NB4 (cell line): Measurements from ENCODE around the gene MYO15B.
"Not testable (repeated sequence)": the region's sequence is repeated elsewhere in the genome, so short reads cannot be mapped to it uniquely, and the experiment has no call there.

Experiments
- DNase-seq: peaks from one replicate; pipeline ENCODE4 v3.0.0; 2010; ENCODE audit warnings: low read depth
- H3K4me3 ChIP-seq: one replicate; pipeline ENCODE4 v1.5.1; 2011; ENCODE audit warnings: mild to moderate bottlenecking, low read depth, low read length, moderate library complexity
- MYC ChIP-seq: IDR thresholded peaks from 2 replicates; pipeline ENCODE4 v1.6.1; 2011; ENCODE audit warnings: low read depth, low read length
- POLR2A ChIP-seq: IDR thresholded peaks from 2 replicates; pipeline ENCODE4 v1.6.1; 2011; ENCODE audit warnings: mild to moderate bottlenecking; ENCODE audit not compliant: insufficient read length; ENCODE audit errors: extremely low read depth
- TF ChIP-seq, protein P1 (sequence below): IDR thresholded peaks from 2 replicates; pipeline ENCODE4 v1.6.1; 2011; ENCODE audit warnings: low read depth, low read length
- TF ChIP-seq, protein P2 (sequence below): IDR thresholded peaks from one replicate; pipeline ENCODE4 v1.5.1; 2012; ENCODE audit warnings: low read depth, low read length

MYO15B gene

DNA sequence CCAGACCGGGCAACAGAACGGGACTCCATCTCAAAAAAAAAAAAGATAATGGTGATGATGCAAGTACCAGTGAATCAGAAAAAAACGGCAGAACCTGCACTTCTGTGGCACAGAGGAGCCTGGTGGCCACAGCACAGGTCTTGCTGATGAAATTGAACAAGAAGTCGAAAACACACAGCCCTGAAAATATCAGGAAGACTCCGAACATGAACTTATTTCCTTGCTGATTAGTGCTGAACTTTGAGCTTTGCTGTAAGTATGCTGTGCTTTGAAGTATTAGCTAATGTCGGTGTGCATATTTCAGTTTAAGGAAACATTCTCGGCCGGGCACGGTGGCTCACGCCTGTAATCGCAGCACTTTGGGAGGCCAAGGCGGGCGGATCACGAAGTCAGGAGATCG is 10.9 kb upstream of the MYO15B start:
- DNase-seq: no peak
- H3K4me3 ChIP-seq: no peak overlapping the region
- TF ChIP-seq, protein P1, sequence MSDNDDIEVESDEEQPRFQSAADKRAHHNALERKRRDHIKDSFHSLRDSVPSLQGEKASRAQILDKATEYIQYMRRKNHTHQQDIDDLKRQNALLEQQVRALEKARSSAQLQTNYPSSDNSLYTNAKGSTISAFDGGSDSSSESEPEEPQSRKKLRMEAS: no peak
- TF ChIP-seq MYC (no peak), POLR2A (no peak)
- TF ChIP-seq, protein P2, sequence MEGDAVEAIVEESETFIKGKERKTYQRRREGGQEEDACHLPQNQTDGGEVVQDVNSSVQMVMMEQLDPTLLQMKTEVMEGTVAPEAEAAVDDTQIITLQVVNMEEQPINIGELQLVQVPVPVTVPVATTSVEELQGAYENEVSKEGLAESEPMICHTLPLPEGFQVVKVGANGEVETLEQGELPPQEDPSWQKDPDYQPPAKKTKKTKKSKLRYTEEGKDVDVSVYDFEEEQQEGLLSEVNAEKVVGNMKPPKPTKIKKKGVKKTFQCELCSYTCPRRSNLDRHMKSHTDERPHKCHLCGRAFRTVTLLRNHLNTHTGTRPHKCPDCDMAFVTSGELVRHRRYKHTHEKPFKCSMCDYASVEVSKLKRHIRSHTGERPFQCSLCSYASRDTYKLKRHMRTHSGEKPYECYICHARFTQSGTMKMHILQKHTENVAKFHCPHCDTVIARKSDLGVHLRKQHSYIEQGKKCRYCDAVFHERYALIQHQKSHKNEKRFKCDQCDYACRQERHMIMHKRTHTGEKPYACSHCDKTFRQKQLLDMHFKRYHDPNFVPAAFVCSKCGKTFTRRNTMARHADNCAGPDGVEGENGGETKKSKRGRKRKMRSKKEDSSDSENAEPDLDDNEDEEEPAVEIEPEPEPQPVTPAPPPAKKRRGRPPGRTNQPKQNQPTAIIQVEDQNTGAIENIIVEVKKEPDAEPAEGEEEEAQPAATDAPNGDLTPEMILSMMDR: no peak

DNA sequence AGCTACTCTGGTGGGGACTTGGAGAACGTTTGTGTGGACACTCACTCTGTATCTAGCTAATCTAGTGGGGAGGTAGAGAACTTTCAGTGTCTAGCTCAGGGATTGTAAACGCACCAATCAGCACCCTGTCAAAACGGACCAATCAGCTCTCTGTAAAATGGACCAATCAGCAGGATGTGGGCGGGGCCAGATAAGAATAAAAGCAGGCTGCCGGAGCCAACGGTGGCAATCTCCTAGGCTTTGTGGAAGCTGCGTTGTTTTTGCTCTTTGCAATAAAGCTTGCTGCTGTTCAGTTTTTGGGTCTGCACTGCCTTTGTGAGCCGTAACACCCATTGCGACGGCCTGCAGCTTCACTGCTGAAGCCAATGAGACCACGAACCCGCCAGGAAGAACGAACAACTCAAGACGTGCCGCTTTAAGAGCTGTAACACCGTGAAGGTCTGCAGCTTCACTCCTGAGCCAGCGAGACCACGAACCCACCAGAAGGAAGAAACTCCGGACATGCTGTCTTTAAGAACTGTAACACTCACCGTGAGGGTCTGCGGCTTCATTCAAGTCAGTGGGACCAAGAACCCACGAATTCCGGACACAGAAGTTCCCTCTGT is 6.4 kb upstream of the MYO15B start:
- not testable (repeated sequence) for DNase-seq, H3K4me3 ChIP-seq

DNA sequence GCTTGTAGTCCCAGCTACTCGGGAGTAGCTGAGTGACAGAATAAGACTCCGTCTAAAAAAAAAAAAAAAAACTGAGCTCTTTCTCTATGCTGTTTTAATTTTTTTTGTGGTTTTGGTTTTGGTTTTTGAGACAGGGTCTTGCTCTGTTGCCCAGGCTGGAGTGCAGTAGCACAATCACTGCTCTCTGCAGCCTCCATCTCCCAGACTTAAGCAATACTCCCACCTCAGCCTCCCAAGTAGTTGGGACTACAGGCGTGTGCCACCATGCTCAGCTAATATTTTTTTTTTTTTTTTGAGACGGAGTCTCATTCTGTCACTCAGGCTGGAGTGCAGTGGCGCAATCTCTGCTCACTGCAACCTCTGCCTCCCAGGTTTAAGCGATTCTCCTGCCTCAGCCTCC is 4.4 kb upstream of the MYO15B start:
- DNase-seq: not testable (repeated sequence)

DNA sequence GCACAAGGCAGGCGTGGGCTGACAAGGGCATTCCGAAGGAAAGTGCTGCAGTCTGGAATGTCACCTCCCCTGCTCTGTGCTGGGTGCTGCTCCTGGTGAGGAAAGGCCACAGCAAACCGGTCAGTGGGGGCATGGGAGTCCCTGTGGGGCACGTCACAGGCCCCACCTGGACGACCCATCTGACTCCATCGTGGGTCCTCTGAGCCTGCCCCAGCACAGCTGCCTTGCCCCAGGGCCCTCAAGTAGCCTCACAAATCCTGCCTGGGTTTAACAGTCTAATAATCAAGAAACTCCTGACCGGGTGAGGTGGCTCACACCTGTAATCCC is 2.8 kb upstream of the MYO15B start:
- TF ChIP-seq MYC: no peak
- TF ChIP-seq, protein P1: no peak
- TF ChIP-seq, protein P2: no peak
- TF ChIP-seq POLR2A: no peak

More for the DNA sequence above, 4.4 kb upstream of the MYO15B start:
- not testable (repeated sequence) for H3K4me3 ChIP-seq

DNA sequence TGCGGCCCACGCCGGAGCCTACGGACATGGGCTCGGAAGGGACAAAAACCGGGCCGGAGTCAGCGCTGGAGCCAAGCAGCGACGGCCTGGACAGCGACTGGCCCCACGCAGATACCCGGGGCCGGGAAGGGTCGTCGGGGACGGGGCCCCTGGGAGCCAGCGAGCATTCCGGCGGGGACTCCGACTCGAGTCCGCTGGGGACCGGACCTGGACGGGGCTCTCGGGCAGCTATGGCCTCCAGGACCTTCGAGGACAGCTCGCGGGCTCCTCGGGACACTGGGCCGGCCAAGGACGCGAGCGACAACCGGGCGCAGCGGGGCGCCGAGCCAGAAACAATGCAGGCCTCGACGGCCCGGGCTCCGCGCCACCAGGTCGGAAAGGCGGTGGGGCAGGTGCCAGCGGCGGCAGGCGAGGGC is 1.0 kb downstream of the MYO15B start:
- H3K4me3 ChIP-seq: peak overlapping the region; percentile 56
- no peak for DNase-seq
- TF ChIP-seq POLR2A: no peak
- TF ChIP-seq, protein P1: no peak
- TF ChIP-seq, protein P2: no peak
- no peak for TF ChIP-seq MYC

More for the DNA sequence above, 2.8 kb upstream of the MYO15B start:
- H3K4me3 ChIP-seq: no peak overlapping the region
- no peak for DNase-seq

DNA sequence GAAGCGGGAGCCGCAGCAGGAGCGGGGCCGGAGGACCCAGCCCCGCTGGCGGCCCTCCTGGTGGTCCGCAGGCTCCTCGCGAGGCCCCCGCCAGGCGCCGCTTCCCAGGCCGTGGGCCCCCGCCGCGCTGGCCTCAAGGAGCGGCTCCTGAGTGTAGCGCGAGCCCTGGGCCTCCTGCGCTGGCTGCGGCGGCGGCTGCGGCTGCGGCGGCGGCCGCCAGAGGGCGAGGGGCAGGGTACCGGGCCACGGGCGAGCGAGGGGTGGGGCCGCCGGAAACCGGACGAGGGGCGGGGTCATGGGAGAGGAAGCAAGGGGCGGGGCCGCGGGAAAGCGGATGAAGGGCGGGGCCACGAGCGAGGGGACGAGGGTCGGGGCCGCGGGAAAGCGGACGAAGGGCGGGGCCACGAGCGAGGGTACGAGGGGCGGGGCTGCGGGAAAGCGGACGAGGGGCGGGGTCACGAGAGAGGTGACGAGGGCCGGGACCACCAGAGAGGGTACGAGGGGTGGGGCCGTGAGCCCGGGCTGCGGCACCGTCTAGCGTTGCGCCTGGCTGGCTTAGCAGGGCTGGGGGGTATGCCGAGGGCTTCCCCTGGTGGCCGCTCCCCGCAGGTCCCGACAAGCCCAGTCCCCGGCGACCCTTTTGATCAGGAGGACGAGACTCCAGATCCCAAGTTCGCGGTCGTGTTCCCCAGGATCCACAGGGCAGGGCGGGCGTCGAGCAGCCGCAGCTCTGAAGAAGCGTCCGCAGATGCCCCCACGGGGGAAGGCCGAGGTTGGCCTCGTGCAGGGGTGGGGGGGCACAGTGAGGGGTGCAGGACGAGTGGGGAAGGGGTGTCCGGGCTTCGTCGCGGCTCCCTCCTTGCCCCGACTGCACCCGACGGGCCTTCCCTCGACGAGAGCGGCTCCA is 1.7 kb downstream of the MYO15B start:
- peak overlapping the region; percentile 56 for H3K4me3 ChIP-seq
- DNase-seq: peak; percentile 89
- TF ChIP-seq POLR2A: peak; percentile 46
- TF ChIP-seq MYC: no peak
- TF ChIP-seq, protein P2: peak; percentile 11
- TF ChIP-seq, protein P1: no peak

DNA sequence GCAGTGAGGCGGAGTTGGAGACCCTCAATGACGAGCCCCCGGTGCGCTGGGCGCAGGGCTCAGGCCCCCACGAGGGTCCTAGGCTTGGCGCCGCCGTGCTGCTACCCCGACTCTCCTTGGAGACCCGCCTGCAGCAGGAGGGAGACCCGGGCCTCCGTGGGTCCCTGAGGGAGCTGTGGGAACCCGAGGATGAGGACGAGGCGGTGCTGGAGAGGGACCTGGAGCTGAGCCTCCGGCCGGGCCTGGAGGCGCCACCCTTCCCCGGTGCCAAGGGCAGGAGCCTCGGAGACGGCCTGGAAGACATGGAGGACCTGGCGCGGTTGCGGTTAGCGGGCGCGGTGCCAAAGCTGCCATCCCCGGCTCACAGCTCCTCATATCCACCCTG is 2.3 kb downstream of the MYO15B start:
- DNase-seq: no peak
- TF ChIP-seq POLR2A (no peak), MYC (no peak)
- TF ChIP-seq, protein P1: no peak
- peak overlapping the region; percentile 43 for H3K4me3 ChIP-seq
